K562 (cell line): ENCODE data around the gene CYP1B1. TPM values are rescaled to one million over a fixed set of nuclear protein-coding genes. Genes with fewer than 3 reads are reported as not detected.

ENCODE experiments used
- ATAC-seq: fragments of 200-7000 bp; cut with Tn5 transposase; 3 replicates; pipeline ENCODE4 v1.9.1; 2020; ENCODE audit warnings: moderate library complexity
- BruUV-seq: library from RNA; stranded (reverse); fragments of 400-500 nt; replicated peaks from 2 replicates; lab custom pipeline; 2021; lab: Mats Ljungman, UMichigan
- CTCF ChIA-PET: fragments of 300-600 bp; formaldehyde crosslinking; extraction: SDS; loops from one replicate; lab custom pipeline; 2021; ENCODE audit warnings: low intra/inter-chr PET ratio; lab: Yijun Ruan, JAX
- POLR2A ChIA-PET: fragments of 300-600, 350-650 bp; sonication (Branson Sonifier 250); formaldehyde crosslinking; extraction: SDS; loops from one replicate; lab custom pipeline; 2021; ENCODE audit warnings: antibody characterized with exemption, inconsistent platforms; lab: Yijun Ruan, JAX
- DNase-seq, 4 experiments: peaks; one replicate each; pipeline versions ENCODE4 v3.0.0 to v3.0.0-alpha.2; 2011 to 2018; ENCODE audit warnings: low spot score in 3 of 4, mixed read lengths in 3 of 4; ENCODE audit errors: extremely low read depth in 1 of 4
- FAIRE-seq: peaks from 2 replicates; lab custom pipeline; 2011; peaks lifted over from hg19 to GRCh38; lab: Jason Lieb, UNC
- H2AFZ ChIP-seq: 2 replicates; pipeline ENCODE4 v1.6.0; 2011; ENCODE audit warnings: low read depth, low read length, control low read depth, inconsistent platforms
- H3K27ac ChIP-seq: fragments of 200-600 bp; 3 replicates; pipeline ENCODE4 v1.8.0; 2011; ENCODE audit warnings: low read depth, mild to moderate bottlenecking, control low read depth, inconsistent platforms, low read length, moderate library complexity, mixed read lengths; ENCODE audit errors: extremely low read depth
- H3K27me3 ChIP-seq, 2 experiments: fragments of 300-600 bp in 1 of 2; 2 replicates in 1 of 2; 3 replicates in 1 of 2; pipeline versions ENCODE4 v1.6.0 to v1.8.0; 2011; ENCODE audit warnings: inconsistent platforms in 2 of 2, low read length in 2 of 2, mild to moderate bottlenecking in 1 of 2, mixed read lengths in 1 of 2, moderate library complexity in 1 of 2; ENCODE audit not compliant: control insufficient read depth in 2 of 2, insufficient read depth in 2 of 2
- H3K36me3 ChIP-seq: fragments of 300-600 bp; 3 replicates; pipeline ENCODE4 v1.8.0; 2011; ENCODE audit warnings: mild to moderate bottlenecking, low read length, inconsistent platforms; ENCODE audit not compliant: control insufficient read depth, insufficient read depth
- H3K4me1 ChIP-seq, 2 experiments: fragments of 200-600 bp in 1 of 2; replicated peaks in 1 of 2; 2 replicates in 1 of 2; 3 replicates in 1 of 2; pipeline versions ENCODE4 v1.5.1 to v1.8.0; 2011; ENCODE audit warnings: inconsistent platforms in 2 of 2, low read length in 2 of 2, mild to moderate bottlenecking in 1 of 2, mixed read lengths in 1 of 2, moderate library complexity in 1 of 2; ENCODE audit not compliant: control insufficient read depth in 2 of 2, insufficient read depth in 2 of 2
- H3K4me2 ChIP-seq: 2 replicates; pipeline ENCODE4 v1.6.1; 2011; ENCODE audit warnings: low read length, control low read depth, inconsistent platforms, mixed read lengths; ENCODE audit not compliant: insufficient read depth
- H3K4me3 ChIP-seq: fragments of 200-600 bp; sonication (generic), shearing (Covaris generic); 2 replicates; pipeline ENCODE4 v1.5.1; 2016; ENCODE audit warnings: control low read depth, inconsistent platforms
- H3K79me2 ChIP-seq: fragments of 200-600 bp; 3 replicates; pipeline ENCODE4 v1.8.0; 2011; ENCODE audit warnings: low read length, inconsistent platforms; ENCODE audit not compliant: control insufficient read depth, insufficient read depth
- H3K9ac ChIP-seq, 2 experiments: 2 replicates each; pipeline versions ENCODE4 v1.6.0 to v1.6.1; 2011; ENCODE audit warnings: low read depth in 2 of 2, low read length in 2 of 2, control low read depth in 1 of 2, inconsistent platforms in 1 of 2, mild to moderate bottlenecking in 1 of 2, mixed read lengths in 1 of 2; ENCODE audit not compliant: insufficient read depth in 1 of 2
- H3K9me1 ChIP-seq: one replicate; pipeline ENCODE4 v1.6.0; 2011; ENCODE audit warnings: inconsistent platforms, mild to moderate bottlenecking, low read length, moderate library complexity; ENCODE audit not compliant: control insufficient read depth, insufficient read depth
- H3K9me3 ChIP-seq: replicated peaks from 2 replicates; pipeline ENCODE4 v1.5.1; 2011; ENCODE audit warnings: low read depth, low read length, inconsistent platforms; ENCODE audit not compliant: control insufficient read depth, insufficient read depth
- H4K20me1 ChIP-seq: replicated peaks from 2 replicates; pipeline ENCODE4 v1.6.1; 2011; ENCODE audit warnings: low read length, inconsistent platforms, mixed read lengths; ENCODE audit not compliant: control insufficient read depth, insufficient read depth
- CHD1 ChIP-seq: fragments of 200-600 bp; sonication (generic); IDR thresholded peaks from one replicate; pipeline ENCODE4 v1.6.1; 2012; ENCODE audit warnings: mild to moderate bottlenecking, moderate library complexity, low read length, inconsistent platforms
- CHD4 ChIP-seq: fragments of 200-600 bp; sonication (generic); IDR thresholded peaks from 3 replicates; pipeline ENCODE4 v1.6.1; 2012; ENCODE audit warnings: low read depth, mild to moderate bottlenecking, mixed read lengths, low read length, inconsistent platforms; ENCODE audit not compliant: insufficient read depth, insufficient replicate concordance, poor library complexity, severe bottlenecking
- CREB1 ChIP-seq, 2 experiments: sonication (generic) in 1 of 2; formaldehyde crosslinking in 1 of 2; IDR thresholded peaks; 2 replicates each; pipeline versions ENCODE4 v1.6.1 to v1.8.0; 2012 to 2022; ENCODE audit warnings: inconsistent platforms in 1 of 2, mild to moderate bottlenecking in 1 of 2, missing genetic modification reagents in 1 of 2, moderate library complexity in 1 of 2
- MAFG ChIP-seq: fragments of 450-650 bp; conservative IDR thresholded peaks from 2 replicates; pipeline ENCODE4 v1.6.1; 2016; ENCODE audit warnings: missing genetic modification characterization, missing compliant biosample characterization
- NR3C1 ChIP-seq: sonication (generic); formaldehyde crosslinking; IDR thresholded peaks from 2 replicates; pipeline ENCODE4 v1.8.1; 2022; ENCODE audit warnings: missing genetic modification reagents
- PHB ChIP-seq: fragments of 250-450 bp; sonication (Bioruptor Pico); IDR thresholded peaks from 2 replicates; pipeline ENCODE4 v1.5.0; 2021
- PHF20 ChIP-seq: fragments of 450-650 bp; IDR thresholded peaks from 2 replicates; pipeline ENCODE4 v1.6.1; 2018; ENCODE audit not compliant: partially characterized antibody
- SIRT6 ChIP-seq: IDR thresholded peaks from one replicate; pipeline ENCODE4 v1.6.1; 2012; ENCODE audit warnings: low read depth, mild to moderate bottlenecking, control low read depth, inconsistent platforms, low read length, moderate library complexity
- ZKSCAN1 ChIP-seq: fragments of 150-350 bp; IDR thresholded peaks from 2 replicates; pipeline ENCODE4 v1.6.1; 2016; ENCODE audit warnings: low read depth, low read length
- ZNF282 ChIP-seq: sonication (generic); formaldehyde crosslinking; IDR thresholded peaks from 2 replicates; pipeline ENCODE4 v1.8.1; 2023; ENCODE audit warnings: missing genetic modification reagents
- WGBS: fragments of 100-300 bp; shearing (Covaris generic); methylation state at CpG from one replicate; pipeline ENCODE4 v1.1.6; 2016; ENCODE audit warnings: low coverage, mixed read lengths; ENCODE audit not compliant: insufficient coverage; ENCODE audit errors: missing lambda C conversion rate; 5-methylcytosine and 5-hydroxymethylcytosine counted together
- in situ Hi-C: fragments of 300-500 bp; cut with MboI; formaldehyde crosslinking; loops from 4 replicates; pipeline ENCODE4 v1.15.0; 2018; ENCODE audit warnings: inconsistent platforms, mixed read lengths
- intact Hi-C: fragments of 100-400 bp; cut with micrococcal nuclease; formaldehyde crosslinking; loops from 2 replicates; pipeline ENCODE4 v1.14.2; 2022
- polyA plus RNA-seq, 8 experiments: library from polyadenylated mRNA; depleted of rRNA in 4 of 8; stranded (reverse) in 5 of 8; unstranded in 3 of 8; fragments of >200 nt; fragmentation: Nextera tagmentation in 2 of 8; fragmentation: Illumina TruSeq in 1 of 8; extraction: Ambion mirVana in 2 of 8; extraction: Trizol in 1 of 8; gene quantifications; 2 replicates each; pipeline versions ENCODE4 v1.2.1 to v1.2.3, GENCODE V29; 2011 to 2014; ENCODE audit warnings: inconsistent platforms in 1 of 8, missing spikeins in 1 of 8
- total RNA-seq, 7 experiments: library from RNA; depleted of rRNA in 6 of 7; stranded (reverse); fragments of >200 nt in 6 of 7; fragmentation: Illumina TruSeq in 2 of 7; extraction: Trizol in 2 of 7; gene quantifications; 2 replicates each; pipeline versions ENCODE4 v1.2.1 to v1.2.3, GENCODE V29; 2011 to 2021; ENCODE audit warnings: low replicate concordance in 1 of 7
- TF ChIP-seq, protein P1 (sequence below): sonication (generic); formaldehyde crosslinking; IDR thresholded peaks from 2 replicates; pipeline ENCODE4 v1.8.0; 2022; ENCODE audit warnings: mild to moderate bottlenecking, missing genetic modification reagents
- TF ChIP-seq, protein P2 (sequence below): sonication (generic); formaldehyde crosslinking; IDR thresholded peaks from 2 replicates; pipeline ENCODE4 v1.8.0; 2022; ENCODE audit warnings: missing genetic modification reagents, mild to moderate bottlenecking, borderline replicate concordance

CYP1B1 gene
- total and polyA plus RNA-seq, 9 of the 15 experiments (the other 6 are each of a cell fraction or from before 2014, with no cell fraction given), result 0.07 TPM; not detected in 8

DNA sequence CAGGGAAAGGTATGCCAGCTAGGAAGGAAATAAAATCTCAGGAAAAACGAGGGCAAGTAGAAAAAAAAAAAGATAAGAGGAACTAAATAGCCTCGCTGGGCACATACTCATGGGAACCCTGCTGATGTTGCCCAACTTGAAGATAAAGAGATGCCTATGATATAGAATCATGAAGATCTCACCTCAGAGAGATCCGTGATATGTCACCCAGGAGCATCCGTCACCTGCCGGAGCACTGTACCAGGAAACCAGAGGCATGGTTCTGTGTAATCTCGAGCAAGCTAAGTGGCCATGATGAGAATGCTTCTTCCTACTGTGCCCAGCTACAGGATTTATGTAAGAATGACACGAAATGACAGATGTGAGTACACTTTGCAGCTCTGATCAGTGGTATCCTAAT, 40.0 kb downstream of the CYP1B1 start:
- in situ Hi-C loops (no loop called here), intact Hi-C loops (no loop called here)
- WGBS, result 7% methylated on average over 7 of the region's 7 CpGs

More for the DNA sequence above, 40.0 kb downstream of the CYP1B1 start:
- no peak for FAIRE-seq
- no peak overlapping the region for H3K4me3 ChIP-seq
- peaks cover 15 to 20% of the 10 kb centered on the region in 2 experiments; a peak in 4 of 5 replicates for H3K27me3 ChIP-seq
- H3K79me2 ChIP-seq, result no peaks in the 10 kb centered on the region
- H4K20me1 ChIP-seq, result no peaks in the 10 kb centered on the region; the same call in 1 of the 2 replicates
- no peaks in the 10 kb centered on the region for H3K9me1 ChIP-seq
- no peaks in the 10 kb centered on the region for H3K4me1 ChIP-seq
- no peaks in the 10 kb centered on the region for H3K9me3 ChIP-seq
- DNase-seq, result no peak
- TF ChIP-seq NR3C1 (CRISPR knock-in tag) (no peak), MAFG (tag) (no peak), PHB (CRISPR knock-in tag) (no peak), CHD1 (no peak), CHD4 (no peak), PHF20 (no peak), ZKSCAN1 (no peak), ZNF282 (CRISPR knock-in tag) (no peak), SIRT6 (no peak), CREB1 (IDR thresholded peaks at IDR 0.05) (no peak), CREB1 (CRISPR knock-in tag; IDR thresholded peaks at IDR 0.05) (no peak)
- TF ChIP-seq, protein P1, sequence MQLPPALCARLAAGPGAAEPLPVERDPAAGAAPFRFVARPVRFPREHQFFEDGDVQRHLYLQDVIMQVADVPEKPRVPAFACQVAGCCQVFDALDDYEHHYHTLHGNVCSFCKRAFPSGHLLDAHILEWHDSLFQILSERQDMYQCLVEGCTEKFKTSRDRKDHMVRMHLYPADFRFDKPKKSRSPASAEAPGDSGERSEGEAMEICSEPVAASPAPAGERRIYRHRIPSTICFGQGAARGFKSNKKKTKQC (CRISPR knock-in tag), result no peak
- TF ChIP-seq, protein P2, sequence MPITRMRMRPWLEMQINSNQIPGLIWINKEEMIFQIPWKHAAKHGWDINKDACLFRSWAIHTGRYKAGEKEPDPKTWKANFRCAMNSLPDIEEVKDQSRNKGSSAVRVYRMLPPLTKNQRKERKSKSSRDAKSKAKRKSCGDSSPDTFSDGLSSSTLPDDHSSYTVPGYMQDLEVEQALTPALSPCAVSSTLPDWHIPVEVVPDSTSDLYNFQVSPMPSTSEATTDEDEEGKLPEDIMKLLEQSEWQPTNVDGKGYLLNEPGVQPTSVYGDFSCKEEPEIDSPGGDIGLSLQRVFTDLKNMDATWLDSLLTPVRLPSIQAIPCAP (CRISPR knock-in tag), result no peak
- CTCF ChIA-PET, result no interaction called here
- POLR2A ChIA-PET, result interaction anchor here (0.6 to 1.3 kb wide), 3 partner anchors 8 to 10 kb away, joined by 3 to 4 read pairs (median 4); no protein-coding TSS in a partner anchor
- H3K27ac ChIP-seq, result no peak overlapping the region
- ATAC-seq, result no peak
- H2AFZ ChIP-seq, result no peak overlapping the region
- H3K36me3 ChIP-seq, result no peaks in the 10 kb centered on the region
- no peak overlapping the region for H3K4me2 ChIP-seq
- BruUV-seq, result no TSS peak
- H3K9ac ChIP-seq, result no peak overlapping the region
